ENCODE results near the gene HLTF.

- TF ChIP-seq CTCF (IDR thresholded peaks at IDR 0.05 in 8 of 11, conservative IDR thresholded peaks at IDR 0.05 in 3 of 11) (no peak), POLR2A (IDR thresholded peaks at IDR 0.05) (no peak), POLR2AphosphoS5 (IDR thresholded peaks at IDR 0.05) (no peak)
Measured at GRCh38 chr3:149115114-149115513, 28.8 kb upstream of the HLTF start.
